Measurements from ENCODE around the gene JAG2. TPM values are rescaled to one million over a fixed set of nuclear protein-coding genes. Genes with fewer than 3 reads are reported as not detected.

Gene JAG2
- total and polyA plus RNA-seq, 2 of the 4 experiments (the other 2 are of a cell fraction) = 0.18 to 0.58 TPM

- H2BK120ac ChIP-seq (ENCODE audit: low read depth, low read length) = no peak overlapping the region
- no peak for DNase-seq
- no peaks in the 10 kb centered on the region for H4K20me1 ChIP-seq (ENCODE audit: insufficient read depth, low read length)
- no peak overlapping the region for H3K18ac ChIP-seq (ENCODE audit: low read depth, low read length)
- H2AFZ ChIP-seq (replicated peaks; ENCODE audit: low read length, poor library complexity) = peak overlapping the region; percentile 37
- no peak overlapping the region for H3K23ac ChIP-seq (ENCODE audit: low read depth, low read length)
- no peak overlapping the region for H2BK15ac ChIP-seq (ENCODE audit: low read depth, low read length)
- no peaks in the 10 kb centered on the region for H3K9me1 ChIP-seq (ENCODE audit: insufficient read depth, low read length)
- TF ChIP-seq FOS (IDR thresholded peaks at IDR 0.05; ENCODE audit: low read depth, low read length) (no peak), MAZ (IDR thresholded peaks at IDR 0.05; ENCODE audit: borderline replicate concordance, low read depth, low read length) (no peak)
- BruUV-seq (replicated peaks) = no TSS peak
- no peak overlapping the region for H3K56ac ChIP-seq (ENCODE audit: extremely low read depth, insufficient read depth, low read length)
- H3K4me2 ChIP-seq (ENCODE audit: low read depth, low read length) = peak overlapping the region; percentile 72
- dilution Hi-C loops (cut with HindIII; ENCODE audit: low sequenced_read_pairs, unreplicated experiment) = no loop called here
- no peak overlapping the region for H3K27ac ChIP-seq (ENCODE audit: insufficient read depth, low read length)
- no peak overlapping the region for H3K4ac ChIP-seq (ENCODE audit: low read depth, low read length)
- H4K8ac ChIP-seq (ENCODE audit: low read depth in 2 of 2, low read length in 2 of 2) = no peak overlapping the region
- POLR2A ChIA-PET (ENCODE audit: unreplicated experiment) = no interaction called here
- no peak; the same call in none of the 2 replicates for ATAC-seq (ENCODE audit: low read depth)
- no peak overlapping the region for H4K5ac ChIP-seq (ENCODE audit: low read depth, low read length)
- H3K4me1 ChIP-seq (ENCODE audit: control insufficient read depth, insufficient read depth, low read length) = no peaks in the 10 kb centered on the region
- no peak overlapping the region for H3K14ac ChIP-seq (replicated peaks; ENCODE audit: low read depth, low read length)
- intact Hi-C loops (cut with micrococcal nuclease) = no loop called here
- 50% methylated on average over 10 of the region's 17 CpGs; no CpG with 5 or more reads in 1 of the 2 experiments for WGBS, 2 experiments (ENCODE audit: extremely low coverage in 2 of 2, insufficient read length in 1 of 2)
- H2AK9ac ChIP-seq (replicated peaks; ENCODE audit: low read depth, low read length, poor library complexity) = no peak overlapping the region
- H3K79me1 ChIP-seq (ENCODE audit: low read depth in 1 of 2, low read length in 2 of 2) = no peaks in the 10 kb centered on the region
- no peak overlapping the region for H2AK5ac ChIP-seq (ENCODE audit: low read depth, low read length)
- H4K91ac ChIP-seq (ENCODE audit: insufficient read depth, low read depth, low read length) = no peak overlapping the region
- CTCF ChIA-PET = no interaction called here
- H2BK5ac ChIP-seq (ENCODE audit: low read depth, low read length, poor library complexity, severe bottlenecking) = no peak overlapping the region
- H3K27me3 ChIP-seq (ENCODE audit: control insufficient read depth, insufficient read depth, low read length) = peaks cover 55% of the 10 kb centered on the region
- peak overlapping the region; percentile 20; the same call in 1 of the 2 replicates for H3K4me3 ChIP-seq (ENCODE audit: insufficient read depth, low read depth, low read length)
- H3K36me3 ChIP-seq (ENCODE audit: control insufficient read depth, insufficient read depth, low read length) = no peaks in the 10 kb centered on the region
- in situ Hi-C loops (cut with MboI; ENCODE audit: low sequenced_read_pairs) = no loop called here
- H3K9ac ChIP-seq (ENCODE audit: low read depth, low read length) = no peak overlapping the region
- H3K9me3 ChIP-seq (ENCODE audit: control insufficient read depth, insufficient read depth, low read length) = peaks cover 14% of the 10 kb centered on the region
- H2BK20ac ChIP-seq (ENCODE audit: low read depth, low read length) = no peak overlapping the region
Measured at GRCh38 chr14:105123981-105124765, 44.4 kb downstream of the JAG2 start.

Measured in IMR-90 (cell line).